HepG2 (cell line): ENCODE measurements around the gene LRRC8E. TPM values are rescaled to one million over a fixed set of nuclear protein-coding genes. Genes with fewer than 3 reads are reported as not detected.

Experiments used
- BCL6 ChIP-seq: IDR thresholded peaks from 2 replicates; pipeline ENCODE4 v1.6.1; 2016; ENCODE audit warnings: missing genetic modification reagents, missing compliant biosample characterization
- CCAR2 ChIP-seq: fragments of 200-400 bp; formaldehyde crosslinking; optimal IDR thresholded peaks from 2 replicates; pipeline ENCODE3; 2018; ENCODE audit warnings: low read depth, mild to moderate bottlenecking, low read length, moderate library complexity
- DZIP1 ChIP-seq: sonication (generic); formaldehyde crosslinking; IDR thresholded peaks from 2 replicates; pipeline ENCODE4 v1.5.0; 2020; ENCODE audit warnings: mild to moderate bottlenecking, missing genetic modification reagents
- ELF3 ChIP-seq: IDR thresholded peaks from 2 replicates; pipeline ENCODE4 v1.6.1; 2016; ENCODE audit warnings: missing genetic modification reagents, missing compliant biosample characterization
- HNF4A ChIP-seq: sonication (generic); formaldehyde crosslinking; IDR thresholded peaks from 2 replicates; pipeline ENCODE4 v1.4.0; 2020; ENCODE audit warnings: missing genetic modification reagents
- IRF1 ChIP-seq: sonication (generic); formaldehyde crosslinking; IDR thresholded peaks from 2 replicates; pipeline ENCODE4 v1.4.0; 2020; ENCODE audit warnings: low read depth, mild to moderate bottlenecking, missing genetic modification reagents
- MBNL3 ChIP-seq: fragments of 250-450 bp; sonication (Bioruptor Pico); conservative IDR thresholded peaks from 2 replicates; pipeline ENCODE4 v1.8.0; 2022; ENCODE audit warnings: mild to moderate bottlenecking, inconsistent platforms
- NFAT5 ChIP-seq: sonication (generic); formaldehyde crosslinking; IDR thresholded peaks from 2 replicates; pipeline ENCODE4 v1.4.0; 2020; ENCODE audit warnings: missing genetic modification reagents
- REPIN1 ChIP-seq: sonication (generic); formaldehyde crosslinking; IDR thresholded peaks from 2 replicates; pipeline ENCODE4 v1.8.0; 2022; ENCODE audit warnings: missing genetic modification reagents, low read depth, mild to moderate bottlenecking, borderline replicate concordance
- SAFB2 ChIP-seq: sonication (generic); formaldehyde crosslinking; IDR thresholded peaks from 2 replicates; pipeline ENCODE4 v1.5.1; 2020; ENCODE audit warnings: missing genetic modification reagents, low read depth, mild to moderate bottlenecking, borderline replicate concordance
- ZKSCAN5 ChIP-seq: sonication (generic); formaldehyde crosslinking; IDR thresholded peaks from 2 replicates; pipeline ENCODE4 v1.5.1; 2020; ENCODE audit warnings: mild to moderate bottlenecking, missing genetic modification reagents
- ZNF10 ChIP-seq: sonication (generic); formaldehyde crosslinking; IDR thresholded peaks from 2 replicates; pipeline ENCODE4 v1.4.0; 2020; ENCODE audit warnings: mild to moderate bottlenecking, low read depth, missing genetic modification reagents, borderline replicate concordance
- ZNF12 ChIP-seq: sonication (generic); formaldehyde crosslinking; IDR thresholded peaks from 2 replicates; pipeline ENCODE4 v1.5.0; 2020; ENCODE audit warnings: missing genetic modification reagents
- ZNF264 ChIP-seq: sonication (generic); formaldehyde crosslinking; IDR thresholded peaks from 2 replicates; pipeline ENCODE4 v1.4.0; 2020; ENCODE audit warnings: missing genetic modification reagents
- ZNF382 ChIP-seq: sonication (generic); formaldehyde crosslinking; IDR thresholded peaks from 2 replicates; pipeline ENCODE4 v1.5.0; 2020; ENCODE audit warnings: missing genetic modification reagents, mild to moderate bottlenecking, borderline replicate concordance
- ZNF589 ChIP-seq: sonication (generic); formaldehyde crosslinking; conservative IDR thresholded peaks from 2 replicates; pipeline ENCODE4 v1.8.0; 2022; ENCODE audit warnings: mild to moderate bottlenecking, moderate library complexity, missing genetic modification reagents
- ZNF850 ChIP-seq: sonication (generic); formaldehyde crosslinking; conservative IDR thresholded peaks from 2 replicates; pipeline ENCODE4 v1.9.0; 2021; ENCODE audit warnings: mild to moderate bottlenecking, missing genetic modification reagents
- ZNF879 ChIP-seq: sonication (generic); formaldehyde crosslinking; IDR thresholded peaks from 2 replicates; pipeline ENCODE4 v1.8.1; 2023; ENCODE audit warnings: missing genetic modification reagents
- ZNF883 ChIP-seq: sonication (generic); formaldehyde crosslinking; IDR thresholded peaks from 2 replicates; pipeline ENCODE4 v1.5.1; 2020; ENCODE audit warnings: mild to moderate bottlenecking, missing genetic modification reagents; ENCODE audit errors: not compliant biosample characterization
- ZSCAN21 ChIP-seq: sonication (generic); formaldehyde crosslinking; IDR thresholded peaks from 2 replicates; pipeline ENCODE4 v1.8.0; 2022; ENCODE audit warnings: mild to moderate bottlenecking, missing genetic modification reagents, moderate library complexity, borderline replicate concordance
- polyA plus RNA-seq, 8 experiments: library from polyadenylated mRNA; depleted of rRNA in 3 of 8; stranded (reverse) in 7 of 8; unstranded in 1 of 8; fragments of >200 nt; fragmentation: Illumina TruSeq in 4 of 8; extraction: Trizol in 4 of 8; gene quantifications; 2 replicates each; pipeline versions ENCODE4 v1.2.1 to v1.2.3, GENCODE V29; 2011 to 2016; ENCODE audit warnings: low read depth in 4 of 8, missing spikeins in 1 of 8, mixed read lengths in 1 of 8; ENCODE audit not compliant: insufficient read depth in 1 of 8
- total RNA-seq, 5 experiments: library from RNA; depleted of rRNA; stranded (reverse); fragments of >200 nt; fragmentation: Illumina TruSeq; extraction: Trizol; gene quantifications; 2 replicates each; pipeline ENCODE4 v1.2.3, GENCODE V29; 2016; ENCODE audit warnings: low read depth in 1 of 5

Gene LRRC8E
- total and polyA plus RNA-seq, 2 of the 13 experiments (the other 11 are each of a cell fraction or from before 2014, with no cell fraction given): 8.0 to 10.3 TPM

- TF ChIP-seq NFAT5 (CRISPR knock-in tag) (0 out of 2 replicates have a peak, but pooled peaks have one; percentile 71), IRF1 (CRISPR knock-in tag) (no peak), ZNF264 (no peak), ELF3 (0 out of 2 replicates have a peak, but pooled peaks have one; percentile 40), ZNF382 (no peak), HNF4A (CRISPR knock-in tag) (no peak), ZSCAN21 (peak; percentile 92), MBNL3 (CRISPR knock-in tag) (no peak), ZNF10 (CRISPR knock-in tag) (no peak), SAFB2 (peak; percentile 79; the same call in 1 of the 2 replicates), BCL6 (CRISPR knock-in tag) (0 out of 2 replicates have a peak, but pooled peaks have one; percentile 42), ZNF850 (CRISPR knock-in tag) (no peak), ZNF883 (CRISPR knock-in tag) (peak; percentile 33), REPIN1 (CRISPR knock-in tag) (0 out of 2 replicates have a peak, but pooled peaks have one; percentile 55), ZNF12 (CRISPR knock-in tag) (0 out of 2 replicates have a peak, but pooled peaks have one; percentile 24), ZKSCAN5 (CRISPR knock-in tag) (no peak), ZNF879 (CRISPR knock-in tag) (no peak), ZNF589 (CRISPR knock-in tag) (0 out of 2 replicates have a peak, but pooled peaks have one; percentile 45), CCAR2 (no peak), DZIP1 (CRISPR knock-in tag) (no peak)
These were observed 37.0 kb downstream of the LRRC8E start (continued) for GRCh38 chr19:7925171-7925851.
